Mesenteric fat pad (tissue), 1 donor: ENCODE data around the gene USP6NL. TPM values are rescaled to one million over a fixed set of nuclear protein-coding genes. Genes with fewer than 3 reads are reported as not detected.

Experiments used
- DNase-seq: peaks from one replicate; pipeline ENCODE4 v3.0.0-alpha.2; 2020; ENCODE audit warnings: low spot score
- total RNA-seq: library from RNA; stranded (reverse); fragmentation: NEBNext Ultra II Directional; extraction: Animal tissue kit (Norgen Biotek cat#: 25700); gene quantifications from one replicate; pipeline ENCODE4 v1.2.1, GENCODE V29; 2021
- donor health status: DM: yes; HTN: yes; CAD: no.

USP6NL gene
- total RNA-seq, 1 donor from 2014 or later: 18.6 TPM

DNA sequence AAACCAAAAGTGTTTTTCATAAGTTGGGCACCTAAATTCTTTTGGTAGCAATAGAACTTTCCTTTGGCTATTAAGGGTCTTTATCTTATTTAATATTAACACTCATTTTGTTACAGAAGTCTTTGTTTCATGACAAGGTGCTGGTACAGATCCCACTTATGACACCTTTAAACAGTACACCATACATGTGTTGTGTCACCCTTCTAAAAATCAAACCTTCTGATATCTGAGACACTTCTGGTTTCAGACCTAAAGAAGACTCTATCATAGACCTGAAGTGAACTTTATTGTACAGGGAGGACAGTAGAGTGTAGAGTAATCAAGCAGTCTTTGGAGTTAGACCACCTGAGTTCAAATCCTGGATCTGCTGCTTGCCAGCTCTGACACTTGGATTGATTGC, 5.8 kb upstream of the USP6NL start:
- DNase-seq: no peak

DNA sequence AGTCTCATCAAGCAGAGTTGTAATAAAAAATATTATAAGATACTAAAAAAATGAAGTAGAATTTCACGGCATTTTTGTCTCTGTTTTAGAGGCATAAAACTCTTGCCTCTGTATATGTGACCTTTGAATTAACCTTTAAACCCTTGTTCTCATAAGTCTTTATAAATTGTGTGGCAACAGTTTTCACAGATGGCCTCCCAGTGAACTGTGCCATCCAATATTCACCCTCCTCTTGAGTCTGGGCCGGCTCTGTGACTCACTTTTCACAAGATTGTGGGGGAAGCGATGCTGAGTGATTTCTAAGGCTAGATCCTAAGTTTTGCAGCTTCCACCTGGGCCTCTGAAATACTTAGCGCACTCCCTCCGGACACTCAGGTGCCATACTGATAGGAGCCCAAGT, 4.6 kb upstream of the USP6NL start:
- no peak for DNase-seq

DNA sequence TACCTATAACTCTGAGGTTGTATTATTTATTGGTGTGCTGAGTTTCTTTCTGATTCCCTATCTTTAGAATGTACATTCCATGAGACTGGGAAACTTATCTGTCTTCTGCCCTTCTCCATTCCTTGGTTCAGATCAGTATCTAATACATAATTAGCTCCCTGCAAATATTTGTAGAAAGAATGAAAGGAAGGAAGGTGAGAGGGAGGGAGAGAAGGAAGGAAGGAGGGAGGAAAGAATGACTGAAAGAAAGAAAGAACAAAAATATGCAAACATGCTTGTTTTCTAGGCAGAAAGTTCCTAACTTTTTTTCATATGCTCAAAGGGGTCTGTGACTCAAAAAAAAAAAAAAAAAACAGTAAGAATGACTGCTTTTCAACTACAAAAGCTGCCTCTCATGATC, 3.9 kb upstream of the USP6NL start:
- DNase-seq: no peak

DNA sequence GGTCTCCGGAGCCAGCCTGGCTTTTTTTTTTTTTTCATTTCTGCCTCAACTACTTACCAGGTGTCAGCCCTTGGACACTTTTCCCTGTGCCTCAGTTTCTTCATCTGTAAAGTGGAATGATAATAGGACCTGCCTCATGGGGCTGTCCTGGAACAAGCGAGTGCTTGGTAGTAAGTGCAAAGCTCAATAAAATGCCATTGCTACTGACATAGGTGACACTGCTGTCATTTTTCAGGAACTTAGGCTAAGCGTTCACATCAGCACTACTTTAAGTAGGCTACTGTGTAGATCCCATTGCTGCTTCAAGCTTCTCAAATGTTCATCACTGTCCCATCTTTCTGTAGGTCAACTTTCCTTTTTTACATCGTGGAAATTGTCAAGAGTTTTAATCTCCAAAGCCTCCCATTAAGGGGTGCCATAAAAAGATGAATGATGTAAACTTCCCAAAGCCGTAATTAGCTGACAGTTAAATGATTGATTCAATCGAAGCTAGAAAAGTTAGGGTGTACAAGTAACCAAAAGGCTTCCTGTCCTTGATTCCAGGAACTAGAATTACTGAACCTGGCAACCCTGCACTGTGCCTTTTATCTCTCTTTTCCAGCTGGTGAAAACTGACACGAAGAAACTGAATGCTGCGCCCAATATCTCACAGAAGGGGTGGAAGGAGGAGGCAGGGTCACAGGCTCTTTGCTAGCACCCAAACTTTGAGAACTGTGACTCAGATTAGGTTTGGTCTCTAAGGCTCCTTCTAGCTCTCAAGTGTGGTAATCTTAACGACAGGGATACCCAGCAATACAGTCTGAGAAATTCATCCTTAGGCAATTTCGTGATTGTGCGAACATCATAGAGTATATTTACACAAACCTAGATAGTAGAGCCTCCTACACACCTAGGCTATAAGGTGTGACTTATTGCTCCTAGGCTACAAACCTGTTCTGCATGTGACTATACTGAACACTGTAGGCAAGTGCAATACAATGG, 861 bp upstream of the USP6NL start:
- DNase-seq: no peak

DNA sequence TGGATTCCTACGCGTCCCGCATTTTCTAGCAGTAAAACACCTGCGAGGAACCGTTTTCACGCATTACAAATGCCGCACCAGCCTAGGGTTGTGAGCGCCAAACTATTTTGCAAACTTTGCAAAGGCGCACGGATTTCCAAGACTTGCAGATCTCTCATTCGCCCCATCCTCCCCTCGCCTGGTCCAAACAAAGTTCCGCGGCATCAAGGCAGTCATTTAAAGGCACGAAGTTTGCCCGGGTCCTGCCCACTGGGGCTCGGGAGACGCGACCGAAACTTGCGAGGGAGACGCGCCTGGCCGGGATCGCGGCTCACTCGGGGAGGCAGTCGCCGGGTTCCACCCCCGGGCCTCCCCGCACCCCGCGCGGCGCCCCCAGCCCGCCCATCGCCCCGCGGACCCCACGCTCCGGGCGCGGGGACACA, 613 bp downstream of the USP6NL start:
- DNase-seq: no peak

DNA sequence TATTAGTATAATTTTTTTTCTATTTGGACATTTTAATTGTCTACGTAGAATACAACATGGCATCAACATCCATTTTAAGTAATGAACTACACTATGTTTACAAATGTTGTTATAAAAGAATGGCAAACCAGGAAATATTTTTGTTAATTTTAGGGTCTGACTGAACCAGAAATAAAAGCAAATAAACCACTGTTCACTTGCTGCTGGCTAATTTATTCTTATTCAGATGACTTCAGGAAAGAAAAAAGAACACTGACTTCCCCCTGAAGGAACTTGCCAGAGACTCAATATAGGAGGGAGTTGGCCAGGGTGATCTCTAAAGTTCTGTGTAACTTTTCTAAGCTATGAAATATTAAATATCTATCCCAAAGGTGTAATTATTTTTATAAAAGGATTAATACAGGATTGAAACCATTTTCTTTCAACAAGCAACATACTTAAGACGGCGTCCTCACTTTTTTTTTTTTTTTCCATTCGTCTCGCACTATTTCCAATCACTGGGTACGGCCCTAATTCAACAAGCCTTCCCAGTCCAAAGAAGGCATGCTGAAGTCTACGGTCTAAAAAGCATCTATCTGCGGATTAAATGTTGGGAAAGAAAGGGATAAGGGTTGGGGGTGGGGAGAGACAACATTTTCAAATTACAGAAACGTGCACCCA, 1.2 kb downstream of the USP6NL start:
- DNase-seq: no peak

DNA sequence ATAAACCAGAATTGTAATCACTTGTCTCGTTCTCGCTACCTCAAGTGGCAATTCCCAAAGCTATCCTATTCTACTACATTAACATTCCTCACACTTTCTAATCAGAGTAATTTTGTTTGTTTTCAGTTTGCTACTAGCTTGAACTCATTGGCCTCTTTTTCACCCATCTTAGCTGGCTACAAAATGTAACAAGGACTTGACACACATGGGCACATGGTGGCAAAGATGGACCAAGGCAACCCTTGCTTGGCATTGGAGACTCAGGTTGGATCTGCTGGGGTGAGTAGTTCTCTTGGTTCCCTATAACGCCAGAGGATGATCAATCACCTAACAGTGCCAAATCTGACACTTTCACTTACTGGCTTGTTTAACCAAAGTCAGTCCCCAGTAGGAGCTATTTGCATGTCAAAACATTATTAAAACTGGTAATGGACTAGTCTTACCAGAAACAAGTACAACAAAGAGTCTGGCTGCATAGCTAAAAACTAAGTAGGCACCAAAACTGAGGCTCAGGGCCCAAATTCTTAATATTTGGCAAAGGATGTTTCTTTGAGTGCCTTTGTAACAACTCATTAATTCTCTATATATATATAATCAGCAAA, 1.9 kb downstream of the USP6NL start:
- DNase-seq: no peak

DNA sequence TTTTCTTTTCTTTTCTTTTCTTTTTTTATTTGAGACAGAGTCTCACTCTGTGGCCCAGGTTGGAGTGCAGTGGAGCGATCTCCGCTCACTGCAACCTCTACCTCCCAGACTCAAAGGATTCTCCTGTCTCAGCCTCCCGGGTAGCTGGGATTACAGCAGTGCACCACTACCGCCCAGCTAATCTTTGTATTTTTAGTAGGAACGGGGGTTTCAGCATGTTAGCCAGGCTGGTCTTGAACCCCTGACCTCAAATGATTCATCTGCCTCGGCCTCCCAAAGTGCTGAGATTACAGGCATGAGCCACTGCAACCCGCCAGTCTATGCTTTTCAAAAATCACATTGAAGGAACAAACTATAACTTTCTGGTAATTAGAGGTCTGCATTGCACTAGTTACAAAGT, 2.4 kb downstream of the USP6NL start:
- DNase-seq: no peak

DNA sequence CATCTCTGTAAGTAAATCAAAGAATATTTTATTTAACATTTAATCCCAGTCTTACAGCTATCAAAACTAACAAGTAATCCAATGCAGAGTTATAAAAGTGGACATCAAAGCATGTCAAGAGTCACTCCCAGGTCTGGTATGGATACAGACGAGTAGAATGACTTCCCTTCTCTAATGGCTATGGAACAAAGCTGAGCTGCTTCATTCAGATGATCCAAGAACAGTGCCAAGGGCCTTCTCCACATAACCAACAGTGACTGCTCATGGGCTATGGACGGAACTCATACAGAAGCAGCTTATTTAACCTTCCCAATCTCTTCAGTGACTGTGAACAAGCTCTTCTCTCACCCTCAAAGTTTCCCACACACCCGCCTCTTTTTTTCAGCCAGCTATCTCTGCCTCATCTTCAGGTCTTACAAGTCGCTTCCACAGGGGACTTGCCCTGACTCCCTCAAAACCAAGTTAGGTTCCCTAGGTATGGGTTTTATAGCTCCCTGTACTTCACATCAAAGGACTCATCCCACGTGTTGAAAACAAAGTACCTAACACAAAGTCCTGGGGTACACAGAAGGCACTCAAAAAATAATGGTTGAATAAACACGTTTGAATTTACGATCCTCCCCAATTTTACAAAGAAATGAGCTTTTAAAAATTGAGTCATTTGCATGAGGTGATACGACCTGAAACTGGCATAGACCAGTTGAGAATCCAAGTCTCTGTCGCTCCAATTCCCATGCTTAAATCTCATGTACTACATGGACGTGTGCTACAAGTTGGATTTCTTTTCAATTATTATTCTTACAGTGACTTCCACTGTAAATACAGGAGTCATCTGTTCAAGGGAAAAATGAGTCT, 3.1 kb downstream of the USP6NL start:
- no peak for DNase-seq

DNA sequence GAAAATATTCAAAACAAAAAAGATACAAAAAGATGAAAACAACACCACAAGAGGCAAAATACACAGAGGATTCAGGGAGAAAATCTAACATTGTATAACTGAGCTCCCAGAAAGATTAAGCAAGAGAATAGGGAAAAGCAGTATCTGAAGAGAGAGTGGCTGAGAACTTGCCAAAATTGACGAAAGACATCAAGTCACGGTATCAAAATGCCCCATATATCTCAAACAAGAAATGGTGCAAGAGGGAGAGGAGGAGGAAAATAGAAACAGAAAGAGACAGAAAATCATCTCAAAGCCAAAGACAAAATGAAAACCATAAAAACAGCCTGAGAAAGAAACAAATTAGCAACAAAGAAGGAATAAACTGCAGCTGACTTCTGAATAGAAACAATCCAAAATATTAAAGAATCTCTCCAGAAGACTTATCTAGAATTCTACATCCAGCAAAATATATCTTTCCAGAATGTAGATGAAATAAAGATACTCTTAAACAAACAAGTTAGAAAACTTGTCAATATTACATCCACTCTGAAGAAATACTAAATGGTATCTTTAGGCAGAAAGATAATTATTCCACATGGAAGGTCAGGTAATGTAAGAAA, 5.5 kb downstream of the USP6NL start:
- no peak for DNase-seq

DNA sequence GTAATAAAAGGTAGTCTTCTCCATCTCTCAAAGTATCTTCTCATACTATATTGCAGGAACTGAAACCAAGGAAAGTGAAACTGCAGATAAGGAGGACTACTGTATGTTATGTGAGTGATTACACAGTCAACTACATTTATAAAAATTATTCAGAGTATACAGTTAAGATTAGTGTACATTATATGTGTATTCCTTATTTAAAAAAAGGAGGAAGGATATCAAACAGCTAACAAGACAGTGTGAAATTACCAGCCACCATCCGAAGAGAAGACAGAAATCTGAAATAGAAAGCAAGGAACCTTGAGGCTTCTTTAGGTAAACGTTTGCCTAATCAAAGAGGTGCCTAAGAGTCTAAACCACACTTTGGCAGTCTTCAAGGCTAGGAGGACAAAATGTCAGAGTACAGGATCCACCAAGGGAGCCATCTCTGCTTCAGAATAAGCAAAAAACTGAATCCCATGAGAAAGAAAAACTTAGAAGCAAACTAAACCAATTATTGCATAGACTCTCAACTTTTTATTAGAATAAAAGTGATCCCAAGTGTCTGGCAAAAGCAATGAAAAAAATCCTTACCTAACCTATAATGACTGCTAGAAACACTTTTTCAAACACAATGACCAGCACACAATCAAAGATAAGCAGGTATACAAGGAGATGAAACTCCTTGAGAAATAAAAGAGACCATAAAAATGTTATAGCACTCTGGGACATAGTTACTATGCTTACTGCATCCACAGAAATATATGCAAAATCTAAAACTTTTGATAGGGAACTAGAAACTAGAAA, 6.4 kb downstream of the USP6NL start:
- DNase-seq: no peak

DNA sequence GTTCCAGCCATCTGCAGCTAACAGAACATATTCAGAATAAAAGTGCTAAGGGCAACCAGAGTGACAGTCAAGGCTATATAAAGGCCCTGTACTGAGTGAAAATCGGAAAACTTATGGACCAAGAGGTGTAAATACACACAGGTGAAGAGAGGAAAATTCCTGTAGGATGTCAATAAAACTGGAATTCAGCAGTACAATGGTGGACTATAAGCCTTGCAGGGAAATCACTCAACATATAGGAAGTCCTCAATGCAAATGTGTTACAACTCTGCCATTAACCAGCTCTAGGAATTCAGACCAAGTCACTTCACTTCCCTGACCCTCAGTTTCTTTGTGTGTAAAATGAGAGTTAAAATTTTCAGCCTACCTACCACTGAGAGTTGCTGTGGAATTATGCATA, 7.7 kb downstream of the USP6NL start:
- DNase-seq: no peak

DNA sequence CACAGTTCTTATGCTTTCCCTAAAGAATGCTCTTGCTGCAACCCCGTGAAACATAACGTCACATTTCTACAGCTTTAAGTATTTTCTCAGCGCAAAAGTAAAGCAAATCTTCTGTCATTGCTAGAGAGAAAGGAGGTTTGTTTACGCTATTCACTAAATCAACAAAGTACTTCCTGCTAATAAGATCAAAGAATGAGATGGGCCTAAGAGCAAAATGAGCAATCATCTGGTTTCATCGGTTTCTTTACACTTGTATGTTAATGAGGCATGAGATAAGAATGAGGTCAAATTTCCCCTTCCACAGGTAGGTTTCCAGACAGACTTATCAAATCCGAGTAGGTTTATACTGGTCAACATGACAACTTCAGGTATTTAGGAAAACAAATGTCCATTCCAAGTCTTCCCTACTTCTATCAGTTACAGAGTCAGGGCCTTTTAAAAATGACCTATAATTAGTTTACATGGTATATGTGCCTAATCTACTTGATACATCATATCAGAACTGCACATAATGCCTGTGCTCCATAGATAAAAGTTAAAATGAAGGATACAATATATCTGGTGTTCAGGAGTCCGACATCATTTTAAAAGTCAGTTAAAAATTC, 8.4 kb downstream of the USP6NL start:
- DNase-seq: no peak

DNA sequence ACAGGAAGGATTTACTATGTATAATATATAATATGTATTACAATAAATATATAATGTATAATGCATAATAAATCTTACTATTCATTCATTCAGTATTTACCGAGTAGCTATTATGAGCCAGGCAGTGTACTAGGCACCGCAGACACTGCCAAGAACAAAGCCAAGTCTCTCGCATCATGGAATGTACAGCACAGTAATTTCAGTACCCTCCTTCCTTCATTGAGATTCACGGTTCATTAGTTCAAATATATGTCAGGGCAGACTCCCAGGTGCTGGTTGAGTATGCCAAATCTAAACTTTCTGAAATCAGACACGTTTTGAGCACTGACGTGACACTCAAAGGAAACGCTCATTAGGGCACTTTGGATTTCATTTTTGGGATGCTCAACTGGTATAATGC, 9.1 kb downstream of the USP6NL start:
- no peak for DNase-seq

DNA sequence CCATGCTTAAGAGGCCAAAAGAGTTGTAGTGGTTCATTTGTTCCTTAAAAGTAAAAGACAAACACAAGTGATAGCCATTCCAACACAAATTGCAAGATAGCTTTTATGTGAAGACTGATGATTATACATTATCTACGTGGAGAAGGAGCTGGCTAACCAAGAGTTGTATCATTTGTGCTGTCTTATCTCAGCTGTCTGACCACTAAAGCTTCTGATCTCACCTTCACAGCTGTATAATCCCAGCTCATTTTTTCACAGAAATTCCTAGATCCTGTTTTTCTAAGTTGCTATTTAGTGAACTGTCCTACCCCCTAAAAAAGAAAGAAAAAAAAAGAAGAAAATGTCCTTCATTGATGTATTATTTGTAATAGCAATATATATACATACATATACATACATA, 9.8 kb downstream of the USP6NL start:
- no peak for DNase-seq

DNA sequence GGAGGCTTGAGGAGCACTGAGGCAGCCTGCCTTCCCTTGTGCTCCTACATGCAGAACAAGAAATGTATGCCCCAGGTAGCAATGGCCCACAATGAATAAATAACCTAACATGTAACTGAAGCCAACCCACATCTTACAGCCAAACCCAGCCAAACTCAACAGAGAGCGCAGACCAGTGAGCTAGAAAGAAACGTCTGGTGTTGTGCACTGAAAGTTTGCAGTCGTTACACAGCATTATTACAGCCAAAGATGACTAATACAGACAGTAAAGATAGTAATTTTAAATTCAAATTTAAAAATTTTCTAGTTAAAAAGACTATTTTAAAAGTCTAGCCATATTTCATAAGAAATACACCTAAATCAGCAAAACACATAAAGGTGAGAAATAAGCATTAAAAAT, 11.2 kb downstream of the USP6NL start:
- no peak for DNase-seq

DNA sequence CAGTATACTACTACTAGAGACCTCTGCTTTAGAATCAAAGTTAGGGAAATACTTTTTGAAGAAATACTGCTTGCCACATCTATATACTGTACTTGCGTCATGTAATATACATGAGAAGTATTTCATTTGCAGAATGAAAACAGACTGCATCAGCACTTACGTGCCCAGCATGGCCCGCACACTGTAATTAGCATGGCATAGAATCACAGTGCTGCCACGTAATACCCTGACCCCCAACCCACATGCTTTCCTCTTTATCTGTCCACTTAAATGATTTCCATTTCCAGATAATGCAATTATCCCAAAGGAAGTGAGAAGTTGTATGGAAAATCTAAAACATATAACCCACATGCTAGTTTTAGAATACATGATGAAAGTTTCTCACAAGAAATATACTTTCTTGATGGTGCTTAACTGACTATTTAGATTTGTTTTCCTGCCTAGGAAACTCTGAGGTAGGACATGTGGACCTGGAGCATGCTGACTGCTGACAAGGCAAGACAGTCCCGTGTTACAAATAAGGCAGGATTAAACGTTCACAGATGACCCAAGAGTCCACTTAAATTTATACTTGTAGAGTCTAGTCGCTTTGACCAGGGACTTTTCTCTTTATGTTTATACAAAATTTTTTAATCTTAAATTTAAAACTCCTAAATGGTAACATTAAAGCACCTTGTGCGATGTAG, 12.6 kb downstream of the USP6NL start:
- DNase-seq: no peak

DNA sequence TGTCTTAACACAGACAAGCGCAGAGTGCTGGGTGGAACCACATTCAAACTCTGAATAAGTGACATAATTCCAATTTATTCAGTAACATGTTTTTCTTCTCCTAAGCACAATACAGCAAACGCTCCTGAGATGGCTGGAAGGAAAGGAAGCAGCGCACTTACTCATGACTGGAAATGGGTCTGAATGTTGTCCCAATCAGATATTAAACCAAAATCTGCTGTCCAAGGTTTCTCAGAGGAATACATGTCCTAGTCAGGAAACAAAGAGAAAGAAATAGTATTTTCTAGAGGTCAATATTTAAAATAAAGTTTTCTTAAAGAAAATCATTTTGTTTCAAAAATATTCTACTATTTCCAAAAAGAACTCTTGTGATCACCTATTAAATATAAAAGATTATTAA, 14.0 kb downstream of the USP6NL start:
- DNase-seq: no peak

DNA sequence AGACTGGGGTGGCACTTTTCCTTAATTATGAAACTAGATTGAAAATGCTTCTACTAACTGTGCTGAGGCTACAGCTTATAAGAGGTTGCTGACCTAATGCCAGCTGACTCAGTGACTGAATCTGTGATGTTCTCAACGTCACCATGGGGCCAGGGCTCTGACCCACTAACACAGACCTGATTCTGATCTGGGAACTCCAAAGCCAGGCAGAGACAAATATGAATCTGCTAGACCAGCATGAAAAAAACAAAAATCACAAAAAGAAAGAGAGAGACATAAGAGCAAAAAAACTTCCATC, 16.1 kb downstream of the USP6NL start:
- DNase-seq: no peak
